H1 (cell line): ENCODE measurements around the gene SYT13. TPM values are rescaled to one million over a fixed set of nuclear protein-coding genes. Genes with fewer than 3 reads are reported as not detected.

ENCODE experiments used
- BCL11A ChIP-seq, 2 experiments: IDR thresholded peaks; one replicate each; pipeline ENCODE4 v1.6.1; 2011; ENCODE audit warnings: low read depth in 2 of 2, low read length in 2 of 2, mild to moderate bottlenecking in 2 of 2
- CREB1 ChIP-seq: IDR thresholded peaks from 2 replicates; pipeline ENCODE4 v1.6.1; 2012; ENCODE audit warnings: inconsistent platforms
- EP300 ChIP-seq, 2 experiments: IDR thresholded peaks; 1 replicate in 1 of 2; 2 replicates in 1 of 2; pipeline ENCODE4 v1.6.1; 2011 to 2012; ENCODE audit warnings: low read depth in 2 of 2, low read length in 2 of 2, mild to moderate bottlenecking in 2 of 2, borderline replicate concordance in 1 of 2, inconsistent platforms in 1 of 2, moderate library complexity in 1 of 2
- PHF8 ChIP-seq: fragments of 200-600 bp; sonication (generic); conservative IDR thresholded peaks from 2 replicates; pipeline ENCODE4 v1.7.1; 2012; ENCODE audit warnings: low read depth, mild to moderate bottlenecking, inconsistent platforms, low read length, moderate library complexity
- SP4 ChIP-seq: IDR thresholded peaks from 2 replicates; pipeline ENCODE4 v1.6.1; 2012; ENCODE audit warnings: low read length, inconsistent platforms
- TAF7 ChIP-seq: optimal IDR thresholded peaks from 2 replicates; pipeline ENCODE3; 2011; ENCODE audit warnings: low read depth, mild to moderate bottlenecking, inconsistent platforms, low read length, moderate library complexity, borderline replicate concordance
- TBP ChIP-seq: IDR thresholded peaks from 2 replicates; pipeline ENCODE4 v1.6.1; 2011; ENCODE audit warnings: low read depth, low read length, improper control_type of control experiment
- polyA plus RNA-seq, 7 experiments: library from polyadenylated mRNA; depleted of rRNA in 3 of 7; stranded (reverse) in 5 of 7; unstranded in 2 of 7; fragments of >200 nt in 5 of 7; fragments of 200-250 nt in 2 of 7; gene quantifications; 1 replicate in 5 of 7; 2 replicates in 1 of 7; 4 replicates in 1 of 7; pipeline versions ENCODE4 v1.2.1 to v1.2.3, GENCODE V29; 2011 to 2013; ENCODE audit warnings: missing spikeins in 2 of 7, mixed read lengths in 2 of 7
- total RNA-seq: library from RNA; stranded (reverse); fragmentation: NEBNext Ultra II Directional; extraction: Animal tissue kit (Norgen Biotek cat#: 25700); gene quantifications from 2 replicates; pipeline ENCODE4 v1.2.1, GENCODE V29; 2021
- TF ChIP-seq, protein P1 (sequence below): fragments of 300-600 bp; sonication (generic); IDR thresholded peaks from 2 replicates; pipeline ENCODE4 v1.7.1; 2012; ENCODE audit warnings: low read length, moderate library complexity, mild to moderate bottlenecking, inconsistent platforms; ENCODE audit not compliant: insufficient replicate concordance

The SYT13 gene
- total and polyA plus RNA-seq, 2 of the 8 experiments (the other 6 are each of a cell fraction or from before 2014, with no cell fraction given) = 4.8 to 13.2 TPM

GRCh38 chr11:45265969-45266675 is 20.0 kb downstream of the SYT13 start (continued):
- TF ChIP-seq TAF7 = no peak
- TF ChIP-seq TBP = no peak
- TF ChIP-seq, protein P1, sequence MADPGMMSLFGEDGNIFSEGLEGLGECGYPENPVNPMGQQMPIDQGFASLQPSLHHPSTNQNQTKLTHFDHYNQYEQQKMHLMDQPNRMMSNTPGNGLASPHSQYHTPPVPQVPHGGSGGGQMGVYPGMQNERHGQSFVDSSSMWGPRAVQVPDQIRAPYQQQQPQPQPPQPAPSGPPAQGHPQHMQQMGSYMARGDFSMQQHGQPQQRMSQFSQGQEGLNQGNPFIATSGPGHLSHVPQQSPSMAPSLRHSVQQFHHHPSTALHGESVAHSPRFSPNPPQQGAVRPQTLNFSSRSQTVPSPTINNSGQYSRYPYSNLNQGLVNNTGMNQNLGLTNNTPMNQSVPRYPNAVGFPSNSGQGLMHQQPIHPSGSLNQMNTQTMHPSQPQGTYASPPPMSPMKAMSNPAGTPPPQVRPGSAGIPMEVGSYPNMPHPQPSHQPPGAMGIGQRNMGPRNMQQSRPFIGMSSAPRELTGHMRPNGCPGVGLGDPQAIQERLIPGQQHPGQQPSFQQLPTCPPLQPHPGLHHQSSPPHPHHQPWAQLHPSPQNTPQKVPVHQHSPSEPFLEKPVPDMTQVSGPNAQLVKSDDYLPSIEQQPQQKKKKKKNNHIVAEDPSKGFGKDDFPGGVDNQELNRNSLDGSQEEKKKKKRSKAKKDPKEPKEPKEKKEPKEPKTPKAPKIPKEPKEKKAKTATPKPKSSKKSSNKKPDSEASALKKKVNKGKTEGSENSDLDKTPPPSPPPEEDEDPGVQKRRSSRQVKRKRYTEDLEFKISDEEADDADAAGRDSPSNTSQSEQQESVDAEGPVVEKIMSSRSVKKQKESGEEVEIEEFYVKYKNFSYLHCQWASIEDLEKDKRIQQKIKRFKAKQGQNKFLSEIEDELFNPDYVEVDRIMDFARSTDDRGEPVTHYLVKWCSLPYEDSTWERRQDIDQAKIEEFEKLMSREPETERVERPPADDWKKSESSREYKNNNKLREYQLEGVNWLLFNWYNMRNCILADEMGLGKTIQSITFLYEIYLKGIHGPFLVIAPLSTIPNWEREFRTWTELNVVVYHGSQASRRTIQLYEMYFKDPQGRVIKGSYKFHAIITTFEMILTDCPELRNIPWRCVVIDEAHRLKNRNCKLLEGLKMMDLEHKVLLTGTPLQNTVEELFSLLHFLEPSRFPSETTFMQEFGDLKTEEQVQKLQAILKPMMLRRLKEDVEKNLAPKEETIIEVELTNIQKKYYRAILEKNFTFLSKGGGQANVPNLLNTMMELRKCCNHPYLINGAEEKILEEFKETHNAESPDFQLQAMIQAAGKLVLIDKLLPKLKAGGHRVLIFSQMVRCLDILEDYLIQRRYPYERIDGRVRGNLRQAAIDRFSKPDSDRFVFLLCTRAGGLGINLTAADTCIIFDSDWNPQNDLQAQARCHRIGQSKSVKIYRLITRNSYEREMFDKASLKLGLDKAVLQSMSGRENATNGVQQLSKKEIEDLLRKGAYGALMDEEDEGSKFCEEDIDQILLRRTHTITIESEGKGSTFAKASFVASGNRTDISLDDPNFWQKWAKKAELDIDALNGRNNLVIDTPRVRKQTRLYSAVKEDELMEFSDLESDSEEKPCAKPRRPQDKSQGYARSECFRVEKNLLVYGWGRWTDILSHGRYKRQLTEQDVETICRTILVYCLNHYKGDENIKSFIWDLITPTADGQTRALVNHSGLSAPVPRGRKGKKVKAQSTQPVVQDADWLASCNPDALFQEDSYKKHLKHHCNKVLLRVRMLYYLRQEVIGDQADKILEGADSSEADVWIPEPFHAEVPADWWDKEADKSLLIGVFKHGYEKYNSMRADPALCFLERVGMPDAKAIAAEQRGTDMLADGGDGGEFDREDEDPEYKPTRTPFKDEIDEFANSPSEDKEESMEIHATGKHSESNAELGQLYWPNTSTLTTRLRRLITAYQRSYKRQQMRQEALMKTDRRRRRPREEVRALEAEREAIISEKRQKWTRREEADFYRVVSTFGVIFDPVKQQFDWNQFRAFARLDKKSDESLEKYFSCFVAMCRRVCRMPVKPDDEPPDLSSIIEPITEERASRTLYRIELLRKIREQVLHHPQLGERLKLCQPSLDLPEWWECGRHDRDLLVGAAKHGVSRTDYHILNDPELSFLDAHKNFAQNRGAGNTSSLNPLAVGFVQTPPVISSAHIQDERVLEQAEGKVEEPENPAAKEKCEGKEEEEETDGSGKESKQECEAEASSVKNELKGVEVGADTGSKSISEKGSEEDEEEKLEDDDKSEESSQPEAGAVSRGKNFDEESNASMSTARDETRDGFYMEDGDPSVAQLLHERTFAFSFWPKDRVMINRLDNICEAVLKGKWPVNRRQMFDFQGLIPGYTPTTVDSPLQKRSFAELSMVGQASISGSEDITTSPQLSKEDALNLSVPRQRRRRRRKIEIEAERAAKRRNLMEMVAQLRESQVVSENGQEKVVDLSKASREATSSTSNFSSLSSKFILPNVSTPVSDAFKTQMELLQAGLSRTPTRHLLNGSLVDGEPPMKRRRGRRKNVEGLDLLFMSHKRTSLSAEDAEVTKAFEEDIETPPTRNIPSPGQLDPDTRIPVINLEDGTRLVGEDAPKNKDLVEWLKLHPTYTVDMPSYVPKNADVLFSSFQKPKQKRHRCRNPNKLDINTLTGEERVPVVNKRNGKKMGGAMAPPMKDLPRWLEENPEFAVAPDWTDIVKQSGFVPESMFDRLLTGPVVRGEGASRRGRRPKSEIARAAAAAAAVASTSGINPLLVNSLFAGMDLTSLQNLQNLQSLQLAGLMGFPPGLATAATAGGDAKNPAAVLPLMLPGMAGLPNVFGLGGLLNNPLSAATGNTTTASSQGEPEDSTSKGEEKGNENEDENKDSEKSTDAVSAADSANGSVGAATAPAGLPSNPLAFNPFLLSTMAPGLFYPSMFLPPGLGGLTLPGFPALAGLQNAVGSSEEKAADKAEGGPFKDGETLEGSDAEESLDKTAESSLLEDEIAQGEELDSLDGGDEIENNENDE = no peak
- no peak for TF ChIP-seq EP300 (IDR thresholded peaks at IDR 0.05; ENCODE audit: borderline replicate concordance in 1 of 2, low read depth in 2 of 2, low read length in 2 of 2)
- no peak for TF ChIP-seq CREB1
- TF ChIP-seq BCL11A (IDR thresholded peaks at IDR 0.05; ENCODE audit: low read depth in 2 of 2, low read length in 2 of 2) = no peak
- TF ChIP-seq SP4 = no peak
- TF ChIP-seq PHF8 = no peak
- TF ChIP-seq, all 59 proteins: peak for 0
